Prostate gland (tissue), 2 donors: ENCODE measurements around the gene SIPA1L2.

Experiments
- CTCF ChIP-seq, 4 experiments: fragments of 200-600 bp in 2 of 4; fragments of 450-650 bp in 2 of 4; sonication (generic) in 2 of 4; IDR thresholded peaks; 1 replicate in 3 of 4; 2 replicates in 1 of 4; pipeline ENCODE4 v1.5.1; 2016 to 2019; ENCODE audit warnings: antibody characterized with exemption in 4 of 4, mild to moderate bottlenecking in 2 of 4, moderate library complexity in 2 of 4
- POLR2A ChIP-seq: fragments of 450-650 bp; IDR thresholded peaks from one replicate; pipeline ENCODE4 v1.6.1; 2016; ENCODE audit warnings: antibody characterized with exemption, mild to moderate bottlenecking
- POLR2AphosphoS5 ChIP-seq: sonication (generic); formaldehyde crosslinking; IDR thresholded peaks from one replicate; pipeline ENCODE4 v1.6.1; 2017; ENCODE audit warnings: antibody characterized with exemption

GRCh38 chr1:232596666-232597303, 33.1 kb downstream of the SIPA1L2 start:
- TF ChIP-seq CTCF (IDR thresholded peaks at IDR 0.05), result no peak
- no peak for TF ChIP-seq POLR2A
- no peak for TF ChIP-seq POLR2AphosphoS5
